Activated T-helper 1 cell treated with Interleukin-2 at 50 U/mL for 16 hours (primary cell): Measurements from ENCODE around the gene NPIPA7.
"Not testable (repeated sequence)": the region's sequence is repeated elsewhere in the genome, so short reads cannot be mapped to it uniquely, and the experiment has no call there.

Source experiments
- DNase-seq: peaks from one replicate; pipeline ENCODE4 v3.0.0-alpha.2; 2020; ENCODE audit warnings: low read depth

Gene NPIPA7

DNA sequence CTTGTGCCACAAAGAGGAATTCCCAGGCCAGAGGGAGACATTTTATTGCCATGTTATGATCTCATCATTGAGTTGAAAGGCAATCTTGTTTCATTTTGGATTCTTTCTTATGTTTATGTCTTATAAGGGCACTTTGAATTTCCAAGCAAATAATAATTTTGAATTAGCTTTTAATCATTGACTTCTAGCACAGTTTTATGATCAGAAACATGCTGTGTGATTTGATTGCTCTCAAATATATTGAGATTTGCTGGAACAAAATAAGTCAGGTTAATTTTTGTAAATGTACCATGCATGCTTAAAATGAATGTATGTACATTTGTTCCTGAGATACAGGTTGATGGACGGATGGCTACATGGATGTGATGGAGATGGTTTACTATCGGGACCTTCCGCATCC lies at the start of gene NPIPA7:
Gene NPIPA7 (plus strand): TSS at position 301 of the 400 bp plus-strand sequence. CDS start 105 bp downstream, outside the sequence.
- not testable (repeated sequence) for DNase-seq

DNA sequence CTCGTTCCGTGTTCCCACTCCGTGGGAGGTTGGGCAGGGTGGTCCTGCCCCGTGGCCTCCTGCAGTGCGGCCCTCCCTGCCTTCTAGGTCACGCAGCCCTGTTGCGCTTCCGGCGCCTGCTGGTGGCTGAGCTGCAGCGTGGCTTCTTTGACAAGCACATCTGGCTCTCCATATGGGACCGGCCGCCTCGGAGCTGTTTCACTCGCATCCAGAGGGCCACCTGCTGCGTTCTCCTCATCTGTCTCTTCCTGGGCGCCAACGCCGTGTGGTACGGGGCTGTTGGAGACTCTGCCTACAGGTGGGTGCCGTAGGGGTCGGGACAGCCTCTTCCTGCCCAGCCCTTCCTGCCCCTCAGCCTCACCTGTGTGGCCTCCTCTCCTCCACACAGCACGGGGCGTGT lies 47.5 kb upstream of the NPIPA7 start:
- DNase-seq: not testable (repeated sequence)

GRCh38 chr16:16357556-16357955 lies 21.4 kb upstream of the NPIPA7 start:
- DNase-seq: not testable (repeated sequence)

GRCh38 chr16:16358539-16359240 lies 20.2 kb upstream of the NPIPA7 start:
- not testable (repeated sequence) for DNase-seq

GRCh38 chr16:16363595-16363994 lies 15.3 kb upstream of the NPIPA7 start:
- not testable (repeated sequence) for DNase-seq

DNA sequence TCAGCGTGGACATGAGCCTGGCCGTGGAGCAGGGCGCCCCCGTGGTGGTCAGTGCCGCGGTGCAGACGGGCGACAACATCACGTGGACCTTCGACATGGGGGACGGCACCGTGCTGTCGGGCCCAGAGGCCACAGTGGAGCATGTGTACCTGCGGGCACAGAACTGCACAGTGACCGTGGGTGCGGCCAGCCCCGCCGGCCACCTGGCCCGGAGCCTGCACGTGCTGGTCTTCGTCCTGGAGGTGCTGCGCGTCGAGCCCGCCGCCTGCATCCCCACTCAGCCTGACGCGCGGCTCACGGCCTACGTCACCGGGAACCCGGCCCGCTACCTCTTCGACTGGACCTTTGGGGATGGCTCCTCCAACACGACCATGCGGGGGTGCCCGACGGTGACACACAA lies 14.8 kb upstream of the NPIPA7 start:
- not testable (repeated sequence) for DNase-seq

DNA sequence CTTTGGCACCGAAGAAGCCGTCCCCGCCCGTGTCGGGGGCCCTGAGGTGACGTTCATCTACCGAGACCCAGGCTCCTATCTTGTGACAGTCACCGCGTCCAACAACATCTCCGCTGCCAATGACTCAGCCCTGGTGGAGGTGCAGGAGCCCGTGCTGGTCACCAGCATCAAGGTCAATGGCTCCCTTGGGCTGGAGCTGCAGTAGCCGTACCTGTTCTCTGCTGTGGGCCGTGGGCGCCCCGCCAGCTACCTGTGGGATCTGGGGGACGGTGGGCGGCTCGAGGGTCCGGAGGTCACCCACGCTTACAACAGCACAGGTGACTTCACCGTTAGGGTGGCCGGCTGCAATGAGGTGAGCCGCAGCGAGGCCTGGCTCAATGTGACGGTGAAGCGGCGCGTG lies 14.2 kb upstream of the NPIPA7 start:
- DNase-seq: not testable (repeated sequence)

DNA sequence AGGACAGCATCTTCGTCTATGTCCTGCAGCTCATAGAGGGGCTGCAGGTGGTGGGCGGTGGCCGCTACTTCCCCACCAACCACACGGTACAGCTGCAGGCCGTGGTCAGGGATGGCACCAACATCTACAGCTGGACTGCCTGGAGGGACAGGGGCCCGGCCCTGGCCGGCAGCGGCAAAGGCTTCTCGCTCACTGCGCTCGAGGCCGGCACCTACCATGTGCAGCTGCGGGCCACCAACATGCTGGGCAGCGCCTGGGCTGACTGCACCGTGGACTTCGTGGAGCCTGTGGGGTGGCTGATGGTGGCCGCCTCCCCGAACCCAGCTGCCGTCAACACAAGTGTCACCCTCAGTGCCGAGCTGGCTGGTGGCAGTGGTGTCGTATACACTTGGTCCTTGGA lies 13.6 kb upstream of the NPIPA7 start:
- not testable (repeated sequence) for DNase-seq

DNA sequence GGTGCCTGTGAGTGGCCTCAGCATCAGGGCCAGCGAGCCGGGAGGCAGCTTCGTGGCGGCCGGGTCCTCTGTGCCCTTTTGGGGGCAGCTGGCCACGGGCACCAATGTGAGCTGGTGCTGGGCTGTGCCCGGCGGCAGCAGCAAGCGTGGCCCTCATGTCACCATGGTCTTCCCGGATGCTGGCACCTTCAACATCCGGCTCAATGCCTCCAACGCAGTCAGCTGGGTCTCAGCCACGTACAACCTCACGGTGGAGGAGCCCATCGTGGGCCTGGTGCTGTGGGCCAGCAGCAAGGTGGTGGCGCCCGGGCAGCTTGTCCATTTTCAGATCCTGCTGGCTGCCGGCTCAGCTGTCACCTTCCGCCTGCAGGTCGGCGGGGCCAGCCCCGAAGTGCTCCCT lies 13.1 kb upstream of the NPIPA7 start:
- DNase-seq: not testable (repeated sequence)

GRCh38 chr16:16366552-16367284 lies 12.2 kb upstream of the NPIPA7 start:
- DNase-seq: not testable (repeated sequence)

GRCh38 chr16:16367285-16367628 lies 11.7 kb upstream of the NPIPA7 start:
- not testable (repeated sequence) for DNase-seq

DNA sequence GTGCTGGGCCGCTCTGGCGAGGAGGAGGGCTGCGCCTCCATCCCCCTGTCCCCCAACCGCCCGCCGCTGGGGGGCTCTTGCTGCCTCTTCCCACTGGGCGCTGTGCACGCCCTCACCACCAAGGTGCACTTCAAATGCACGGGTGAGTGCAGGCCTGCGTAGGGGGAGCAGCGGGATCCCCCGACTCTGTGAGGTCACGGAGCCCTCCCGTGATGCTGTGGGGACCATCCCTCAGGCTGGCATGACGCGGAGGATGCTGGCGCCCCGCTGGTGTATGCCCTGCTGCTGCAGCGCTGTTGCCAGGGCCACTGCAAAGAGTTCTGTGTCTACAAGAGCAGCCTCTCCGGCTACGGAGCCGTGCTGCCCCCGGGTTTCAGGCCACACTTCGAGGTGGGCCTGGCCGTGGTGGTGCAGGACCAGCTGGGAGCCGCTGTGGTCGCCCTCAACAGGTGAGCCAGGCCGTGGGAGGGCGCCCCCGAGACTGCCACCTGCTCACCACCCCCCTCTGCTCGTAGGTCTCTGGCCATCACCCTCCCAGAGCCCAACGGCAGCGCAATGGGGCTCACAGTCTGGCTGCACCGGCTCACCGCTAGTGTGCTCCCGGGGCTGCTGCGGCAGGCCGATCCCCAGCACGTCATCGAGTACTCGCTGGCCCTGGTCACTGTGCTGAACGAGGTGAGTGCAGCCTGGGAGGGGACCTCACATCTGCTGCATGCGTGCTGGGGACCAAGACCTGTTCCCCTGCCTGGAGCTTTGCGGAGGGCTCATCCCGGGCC lies 9.7 kb upstream of the NPIPA7 start:
- DNase-seq: not testable (repeated sequence)

DNA sequence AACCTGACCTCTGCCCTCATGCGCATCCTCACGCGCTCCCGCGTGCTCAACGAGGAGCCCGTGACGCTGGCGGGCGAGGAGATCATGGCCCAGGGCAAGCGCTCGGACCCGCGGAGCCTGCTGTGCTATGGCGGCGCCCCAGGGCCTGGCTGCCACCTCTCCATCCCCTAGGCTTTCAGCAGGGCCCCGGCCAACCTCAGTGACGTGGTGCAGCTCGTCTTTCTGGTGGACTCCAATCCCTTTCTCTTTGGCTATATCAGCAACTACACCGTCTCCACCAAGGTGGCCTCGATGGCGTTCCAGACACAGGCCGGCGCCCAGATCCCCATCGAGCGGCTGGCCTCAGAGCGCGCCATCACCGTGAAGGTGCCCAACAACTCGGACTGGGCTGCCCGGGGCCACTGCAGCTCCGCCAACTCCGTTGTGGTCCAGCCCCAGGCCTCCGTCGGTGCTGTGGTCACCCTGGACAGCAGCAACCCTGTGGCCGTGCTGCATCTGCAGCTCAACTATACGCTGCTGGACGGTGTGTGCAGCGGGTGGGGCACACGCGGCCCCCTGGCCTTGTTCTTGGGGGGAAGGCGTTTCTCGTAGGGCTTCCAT lies 7.7 kb upstream of the NPIPA7 start:
- DNase-seq: not testable (repeated sequence)

GRCh38 chr16:16374192-16374591 lies 4.7 kb upstream of the NPIPA7 start:
- DNase-seq: not testable (repeated sequence)

- DNase-seq: not testable (repeated sequence)
Observed at GRCh38 chr16:16399685-16400084, 20.7 kb downstream of the NPIPA7 start.

DNA sequence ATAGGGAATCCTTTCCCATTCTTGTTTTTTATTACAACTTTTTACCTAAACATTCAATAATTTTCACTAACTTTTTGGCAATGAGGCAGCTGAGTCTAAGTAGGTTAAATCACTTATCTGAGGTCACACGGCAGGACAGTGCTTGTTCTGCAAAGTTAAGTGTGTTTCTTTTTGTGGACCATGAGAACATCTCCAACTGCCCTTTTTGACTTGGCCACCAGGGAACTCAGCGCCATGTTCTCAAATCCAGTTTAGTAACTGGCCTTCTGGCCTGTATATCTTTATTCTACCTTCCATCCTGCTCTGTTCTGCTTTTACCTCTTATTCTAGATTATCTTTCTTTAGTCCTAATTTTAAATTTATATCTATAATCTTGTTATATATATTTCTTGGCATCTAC lies 23.4 kb downstream of the NPIPA7 start:
- not testable (repeated sequence) for DNase-seq

DNA sequence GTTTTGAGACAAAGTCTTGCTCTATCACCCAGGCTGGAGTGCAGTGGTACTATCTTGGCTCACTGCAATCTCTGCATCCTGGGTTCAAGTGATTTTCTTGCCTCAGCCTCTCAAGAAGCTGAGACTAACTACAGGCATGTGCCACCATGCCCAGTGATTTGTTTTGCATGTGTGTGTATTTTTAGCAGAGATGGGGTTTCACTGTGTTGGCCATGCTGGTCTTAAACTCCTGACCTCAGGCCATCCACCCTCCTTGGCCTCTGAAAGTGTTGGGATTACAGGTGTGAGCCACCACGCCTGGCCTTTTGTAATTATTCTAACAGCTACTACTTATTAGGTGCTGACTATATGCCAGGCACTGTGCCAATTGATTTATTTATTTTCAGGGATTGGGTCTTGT lies 25.3 kb downstream of the NPIPA7 start:
- DNase-seq: not testable (repeated sequence)

GRCh38 chr16:16405421-16405820 lies 26.5 kb downstream of the NPIPA7 start:
- not testable (repeated sequence) for DNase-seq

DNA sequence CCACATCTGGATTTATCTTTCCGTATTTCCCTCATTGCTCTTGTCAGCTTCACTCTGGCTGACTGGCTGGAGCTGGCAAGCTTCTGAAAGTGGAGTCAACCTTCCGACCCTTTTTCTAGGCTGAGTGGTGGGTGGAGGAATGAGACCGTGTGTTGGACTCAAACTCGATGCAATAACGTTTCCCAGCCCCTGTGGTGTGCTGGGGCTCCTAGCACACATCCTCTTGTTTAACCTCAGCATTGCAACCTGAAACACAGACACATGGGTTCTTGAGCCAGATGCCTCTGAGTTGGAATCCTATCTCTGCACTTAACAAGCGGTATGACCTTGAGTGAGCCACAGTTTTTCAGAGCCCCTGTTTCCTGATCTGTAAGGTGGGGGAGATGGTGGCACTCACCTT lies 29.5 kb downstream of the NPIPA7 start:
- DNase-seq: not testable (repeated sequence)

DNA sequence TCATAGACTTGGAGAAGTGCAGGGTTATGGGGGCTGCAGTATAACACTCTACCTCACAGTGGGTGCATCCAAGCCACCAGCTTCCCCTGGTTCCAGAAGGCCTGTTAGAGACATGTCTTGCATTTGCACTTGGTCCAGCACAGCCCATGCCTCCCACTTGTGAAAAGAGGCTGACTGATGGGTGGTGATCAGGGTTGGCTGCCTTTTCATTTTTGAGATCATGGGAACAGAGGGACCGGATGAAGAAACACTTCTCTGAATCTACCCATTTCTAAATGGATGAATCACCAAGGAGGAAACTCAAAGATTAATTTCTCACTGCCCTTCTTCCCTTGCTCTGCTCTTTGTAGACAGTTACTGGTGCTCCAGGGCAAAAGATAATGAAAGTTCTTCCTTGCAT lies 34.8 kb downstream of the NPIPA7 start:
- not testable (repeated sequence) for DNase-seq

GRCh38 chr16:16417071-16417470 lies 38.1 kb downstream of the NPIPA7 start:
- DNase-seq: not testable (repeated sequence)

- not testable (repeated sequence) for DNase-seq
Observed at GRCh38 chr16:16417914-16418544, 39.1 kb downstream of the NPIPA7 start.
